Panc1 (cell line): Measurements from ENCODE around the gene DCAF8.

ENCODE experiments used
- CTCF ChIP-seq: fragments of 450-650 bp; IDR thresholded peaks from 2 replicates; pipeline ENCODE4 v1.5.1; 2017; ENCODE audit warnings: mild to moderate bottlenecking
- POLR2AphosphoS5 ChIP-seq: IDR thresholded peaks from 2 replicates; pipeline ENCODE4 v1.6.1; 2012; ENCODE audit warnings: mild to moderate bottlenecking, low read depth, low read length, moderate library complexity
- REST ChIP-seq, 2 experiments: IDR thresholded peaks; 2 replicates each; pipeline ENCODE4 v1.6.1; 2011 to 2012; ENCODE audit warnings: low read depth in 2 of 2, control low read depth in 1 of 2, low read length in 1 of 2, mild to moderate bottlenecking in 1 of 2, moderate library complexity in 1 of 2; ENCODE audit not compliant: insufficient read depth in 1 of 2
- TCF7L2 ChIP-seq: IDR thresholded peaks from 2 replicates; pipeline ENCODE4 v1.6.1; 2011; ENCODE audit warnings: mild to moderate bottlenecking, low read depth, low read length, inconsistent platforms

DNA sequence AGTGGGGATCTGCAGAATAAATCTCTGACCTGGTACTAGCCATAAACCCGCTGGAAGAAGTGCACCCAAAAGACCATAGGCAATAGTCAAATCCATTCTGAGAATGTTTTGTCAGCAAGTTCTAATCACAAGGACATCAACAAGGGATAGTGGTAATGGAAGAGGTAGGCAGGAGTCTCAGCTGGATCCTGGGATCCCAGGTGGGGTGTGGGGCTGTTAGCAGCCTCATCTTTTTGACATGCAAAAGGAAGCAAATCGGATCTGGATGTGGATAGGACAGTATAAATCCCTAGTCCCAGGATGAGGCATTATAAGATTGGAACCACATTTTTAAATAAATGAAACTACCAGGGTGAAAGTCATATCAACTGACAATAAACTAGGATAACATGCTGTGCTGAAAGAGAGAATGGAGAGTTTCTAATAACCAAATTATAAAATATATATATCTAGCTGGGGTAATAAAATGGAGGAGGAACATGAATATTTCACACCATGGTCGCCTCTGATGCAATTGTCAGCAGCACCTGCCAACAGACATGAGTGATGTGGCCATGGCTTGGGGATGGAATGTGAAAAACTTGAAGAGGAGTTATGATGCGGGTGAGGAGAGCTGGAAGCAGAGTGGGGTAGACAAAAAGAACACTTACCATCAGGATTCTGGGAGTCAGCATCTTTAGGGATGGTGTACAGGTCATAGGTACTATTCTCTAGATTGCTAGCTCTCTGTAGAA lies 46.3 kb upstream of the DCAF8 start:
- TF ChIP-seq REST (IDR thresholded peaks at IDR 0.05; ENCODE audit: insufficient read depth in 1 of 2, low read depth in 2 of 2, low read length in 1 of 2) (no peak), CTCF (no peak), TCF7L2 (no peak), POLR2AphosphoS5 (no peak)
